ENCODE results near the gene CCDC110.
"Not testable (repeated sequence)": the region's sequence is repeated elsewhere in the genome, so short reads cannot be mapped to it uniquely, and the experiment has no call there.

CCDC110 gene

GRCh38 chr4:185471235-185472102 lies at the start of gene CCDC110:
CCDC110 (minus strand) TSS chr4:185471733; CDS start chr4:185471683, 50 bp downstream.
- in situ Hi-C loops (cut with MboI; ENCODE audit: low sequenced_read_pairs), result no loop called here

DNA sequence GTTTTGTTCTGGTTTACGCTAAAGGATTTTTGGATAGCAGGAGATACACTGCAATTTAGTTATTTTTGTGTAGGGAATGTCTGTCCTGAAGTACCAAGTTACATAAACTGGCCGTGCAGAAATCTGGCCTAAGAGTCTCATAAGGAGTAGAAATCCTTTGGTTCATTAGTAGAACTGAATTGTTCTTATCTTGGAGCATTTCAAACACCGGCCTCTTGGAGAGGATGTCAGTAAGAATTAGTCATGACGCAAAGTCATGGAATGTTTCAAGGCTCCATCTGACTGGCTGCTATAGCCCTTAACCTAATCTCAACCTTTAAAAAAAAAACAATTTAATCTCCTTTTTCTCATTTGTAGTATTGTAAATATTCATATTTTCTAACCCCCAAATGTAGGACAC lies 48.6 kb upstream of the CCDC110 start:
- in situ Hi-C loops (cut with MboI; ENCODE audit: low sequenced_read_pairs), result no loop called here

- in situ Hi-C loops (cut with MboI; ENCODE audit: low sequenced_read_pairs), result no loop called here
Observed at GRCh38 chr4:185518494-185518893, 47.0 kb upstream of the CCDC110 start.

DNA sequence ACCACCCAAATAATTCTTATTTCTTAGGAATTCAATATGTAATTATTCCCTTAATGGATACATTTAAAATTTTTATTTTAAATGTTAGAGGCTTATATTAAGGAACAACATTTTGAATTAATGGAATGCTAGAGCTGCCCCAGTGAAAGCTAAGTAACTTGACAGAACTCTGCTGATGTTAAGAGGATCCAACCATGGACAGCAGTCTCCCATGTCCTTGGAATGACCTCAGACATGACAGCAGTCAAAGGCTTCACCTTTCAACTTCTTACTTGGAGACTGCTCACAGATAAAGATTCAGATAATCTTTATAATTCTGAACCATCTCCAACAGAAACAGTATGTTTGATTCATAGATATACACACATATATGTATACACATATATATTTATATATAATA lies 46.5 kb upstream of the CCDC110 start:
- in situ Hi-C loops (cut with MboI; ENCODE audit: low sequenced_read_pairs), result no loop called here

DNA sequence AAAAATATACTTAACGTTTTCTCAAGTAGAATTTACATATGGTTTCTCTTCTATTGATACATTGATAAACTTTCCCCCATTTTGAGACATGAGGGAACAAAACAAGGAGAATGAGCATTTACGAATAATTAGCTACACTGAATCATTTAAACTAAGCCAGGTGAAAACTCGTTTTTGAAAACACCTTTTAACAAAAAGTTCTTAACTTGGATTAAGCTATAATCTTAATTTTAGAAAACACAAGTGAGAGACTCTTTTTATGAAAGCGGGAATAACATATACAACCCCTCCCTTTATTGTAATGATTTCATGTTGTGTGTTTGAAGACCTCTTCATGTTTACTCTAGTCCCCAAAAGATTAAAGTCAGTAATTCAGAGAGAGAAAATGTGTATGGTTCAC lies 43.7 kb upstream of the CCDC110 start:
- in situ Hi-C loops (cut with MboI; ENCODE audit: low sequenced_read_pairs), result no loop called here

- in situ Hi-C loops (cut with MboI; ENCODE audit: low sequenced_read_pairs), result no loop called here
Observed at GRCh38 chr4:185514182-185514697, 42.7 kb upstream of the CCDC110 start.

DNA sequence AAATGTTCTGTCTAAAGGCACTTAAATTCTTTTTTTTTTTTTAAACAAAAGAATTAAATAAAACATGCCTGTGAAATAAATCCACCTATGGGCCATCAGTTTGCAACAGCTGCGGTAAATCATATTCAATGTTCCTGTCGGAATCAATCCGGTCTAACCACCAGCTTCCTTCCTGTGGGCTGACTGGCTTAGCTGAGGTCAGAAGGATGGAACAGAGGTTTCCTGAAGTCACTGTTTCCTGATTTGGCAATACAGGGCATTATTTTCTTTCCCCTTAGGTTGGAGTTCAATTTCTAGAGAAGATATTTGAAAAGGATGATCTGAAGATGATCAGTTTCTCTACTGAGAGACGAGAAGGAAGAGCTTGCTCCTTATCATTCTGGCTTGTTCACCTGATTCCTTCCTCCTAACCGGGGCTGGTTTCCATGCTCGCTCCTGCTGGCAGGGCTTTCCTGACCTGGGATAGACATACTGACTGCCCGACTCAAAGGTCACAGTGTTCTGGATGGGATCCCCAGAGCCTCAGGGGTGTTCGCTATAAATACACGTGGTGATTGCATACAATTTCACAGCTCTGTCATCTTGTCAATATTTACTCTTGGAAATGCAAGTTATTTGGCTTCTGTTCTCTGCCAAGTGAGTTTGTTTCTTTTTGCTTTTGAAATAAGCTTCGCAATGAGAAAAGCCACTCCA lies 42.1 kb upstream of the CCDC110 start:
- in situ Hi-C loops (cut with MboI; ENCODE audit: low sequenced_read_pairs), result no loop called here

- in situ Hi-C loops (cut with MboI; ENCODE audit: low sequenced_read_pairs), result no loop called here
Observed at GRCh38 chr4:185512516-185512915, 41.0 kb upstream of the CCDC110 start.

DNA sequence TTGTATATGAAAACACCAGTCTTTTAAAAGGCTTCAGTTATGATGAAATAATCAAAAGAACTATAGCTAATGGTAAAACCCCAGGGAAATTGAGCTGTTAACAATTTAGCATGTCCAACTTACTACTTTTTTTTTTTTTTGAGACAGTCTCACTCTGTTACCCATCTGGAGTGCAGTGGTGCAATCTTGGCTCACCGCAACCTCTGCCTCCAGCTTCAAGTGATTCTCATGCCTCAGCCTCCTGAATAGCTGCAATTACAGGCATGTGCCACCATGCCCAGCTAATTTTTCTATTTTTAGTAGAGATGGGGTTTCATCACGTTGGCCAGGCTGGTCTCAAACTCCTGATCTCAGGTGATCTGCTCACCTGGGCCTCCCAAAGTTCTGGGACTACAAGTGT lies 39.7 kb upstream of the CCDC110 start:
- in situ Hi-C loops (cut with MboI; ENCODE audit: low sequenced_read_pairs), result not testable (repeated sequence)

- in situ Hi-C loops (cut with MboI; ENCODE audit: low sequenced_read_pairs), result no loop called here
Observed at GRCh38 chr4:185510806-185511205, 39.3 kb upstream of the CCDC110 start.

GRCh38 chr4:185508181-185508580 lies 36.6 kb upstream of the CCDC110 start:
- in situ Hi-C loops (cut with MboI; ENCODE audit: low sequenced_read_pairs), result no loop called here

DNA sequence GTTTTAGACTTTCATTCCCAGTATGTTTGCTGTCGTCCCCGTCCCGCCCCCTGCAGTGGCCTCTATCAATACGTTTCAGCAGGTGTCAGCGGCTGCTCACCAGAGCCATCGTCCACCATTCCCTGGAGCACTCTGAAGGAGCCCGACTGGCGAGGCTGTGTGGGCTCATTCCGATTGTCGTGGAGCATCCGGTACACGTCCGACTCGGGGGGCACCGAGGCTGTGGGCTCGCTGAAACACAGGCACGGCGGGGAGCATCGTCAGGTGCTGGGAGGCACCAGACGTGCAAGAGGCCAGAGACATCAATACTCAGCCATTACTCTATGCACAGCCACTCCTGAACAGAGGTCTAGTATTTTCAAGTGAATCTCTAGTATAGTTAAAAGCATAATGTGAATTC lies 34.9 kb upstream of the CCDC110 start:
- in situ Hi-C loops (cut with MboI; ENCODE audit: low sequenced_read_pairs), result no loop called here

GRCh38 chr4:185504098-185505047 lies 32.8 kb upstream of the CCDC110 start:
- in situ Hi-C loops (cut with MboI; ENCODE audit: low sequenced_read_pairs), result no loop called here

DNA sequence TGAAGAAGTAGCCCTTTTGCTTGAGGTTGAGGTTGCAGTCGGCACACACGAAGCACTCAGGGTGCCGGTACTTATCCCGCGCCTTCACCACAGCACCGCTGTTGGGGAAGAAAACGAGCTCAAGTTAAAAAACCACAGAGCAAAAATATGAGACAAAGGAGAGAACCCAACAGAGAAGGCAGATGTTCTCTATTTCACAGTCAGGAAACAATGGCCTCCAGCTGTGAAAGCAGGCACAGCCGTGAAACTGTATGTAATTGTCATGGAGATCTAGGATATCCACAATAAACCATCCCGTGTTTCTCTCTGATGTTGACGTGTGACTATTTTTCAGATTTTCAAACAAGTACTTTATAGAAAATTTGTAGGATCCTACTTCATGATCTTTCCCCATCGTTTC lies 30.9 kb upstream of the CCDC110 start:
- in situ Hi-C loops (cut with MboI; ENCODE audit: low sequenced_read_pairs), result no loop called here

DNA sequence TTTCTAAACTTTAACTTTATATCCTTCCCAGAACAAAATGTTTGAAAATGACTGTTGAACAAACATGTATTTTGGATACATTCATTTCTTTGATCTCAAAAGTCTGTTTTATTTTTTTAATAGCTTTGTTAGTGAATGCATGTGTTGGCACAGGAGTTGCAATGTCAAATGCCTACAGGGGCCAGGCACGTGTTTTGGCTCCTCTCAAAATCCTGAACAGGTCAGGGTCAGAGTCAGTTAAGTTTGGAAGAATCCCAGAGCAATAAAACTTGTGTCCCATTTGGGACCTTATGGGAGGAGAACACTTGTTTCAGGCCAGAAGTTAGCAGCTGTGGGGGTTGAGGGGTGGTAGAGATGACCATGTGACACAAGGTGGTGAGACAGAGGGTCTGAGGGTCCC lies 29.0 kb upstream of the CCDC110 start:
- in situ Hi-C loops (cut with MboI; ENCODE audit: low sequenced_read_pairs), result no loop called here

DNA sequence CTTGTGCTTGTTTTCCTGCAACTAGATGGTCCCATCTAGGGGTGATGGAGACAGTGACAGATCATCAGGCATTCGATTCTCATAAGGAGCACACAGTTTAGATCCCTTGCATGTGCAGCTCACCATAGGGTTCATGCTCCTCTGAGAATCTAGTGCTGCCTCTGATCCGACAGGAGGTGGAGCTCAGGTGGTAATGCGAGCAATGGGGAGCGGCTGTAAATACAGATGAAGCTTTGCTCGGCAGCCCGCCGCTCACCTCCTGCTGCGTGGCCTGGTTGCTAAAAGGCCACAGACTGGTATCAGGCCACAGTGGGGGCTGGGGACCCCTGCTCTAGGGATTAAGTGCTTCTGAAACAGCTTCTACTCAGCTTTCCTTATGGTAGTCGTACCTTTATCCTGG lies 28.5 kb upstream of the CCDC110 start:
- in situ Hi-C loops (cut with MboI; ENCODE audit: low sequenced_read_pairs), result no loop called here

GRCh38 chr4:185488650-185489049 lies 17.1 kb upstream of the CCDC110 start:
- in situ Hi-C loops (cut with MboI; ENCODE audit: low sequenced_read_pairs), result no loop called here

GRCh38 chr4:185481401-185481800 lies 9.9 kb upstream of the CCDC110 start:
- in situ Hi-C loops (cut with MboI; ENCODE audit: low sequenced_read_pairs), result no loop called here

GRCh38 chr4:185480016-185480732 lies 8.6 kb upstream of the CCDC110 start:
- in situ Hi-C loops (cut with MboI; ENCODE audit: low sequenced_read_pairs), result no loop called here

DNA sequence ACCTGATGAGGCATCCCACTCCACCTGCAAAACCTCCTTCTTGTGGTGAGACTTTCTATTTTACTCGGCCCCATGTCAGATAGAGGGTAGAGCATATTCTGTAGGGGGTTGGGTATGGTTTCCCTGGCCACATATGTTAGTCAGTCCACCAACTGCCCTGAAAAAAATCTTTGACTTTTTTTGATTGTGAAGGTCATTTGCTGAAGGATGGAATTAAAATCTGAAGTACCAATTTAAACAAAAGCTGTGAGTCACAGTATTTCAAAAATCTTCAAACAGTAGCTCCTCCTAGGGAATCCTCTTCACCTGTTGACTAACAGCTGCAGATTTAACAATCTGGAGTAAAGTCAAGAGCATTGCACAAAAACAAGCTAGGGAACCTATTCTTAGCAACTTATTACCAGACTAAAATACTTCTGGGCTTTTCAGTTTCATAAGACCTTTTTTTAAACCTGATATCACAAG lies 8.0 kb upstream of the CCDC110 start:
- in situ Hi-C loops (cut with MboI; ENCODE audit: low sequenced_read_pairs), result no loop called here

All from HL-60/S4 (cell line).